AG09309 (cell line): ENCODE data around the gene SYT11.
"Not testable (repeated sequence)": the region's sequence is repeated elsewhere in the genome, so short reads cannot be mapped to it uniquely, and the experiment has no call there.

Experiments used
- DNase-seq: peaks from one replicate; pipeline ENCODE4 v3.0.0-alpha.2; 2010; ENCODE audit warnings: low read depth
- H3K4me3 ChIP-seq: 2 replicates; pipeline ENCODE4 v1.5.1; 2011; ENCODE audit warnings: mild to moderate bottlenecking, low read depth, low read length, moderate library complexity; ENCODE audit not compliant: control insufficient read depth
- TF ChIP-seq, protein P1 (sequence below): IDR thresholded peaks from 2 replicates; pipeline ENCODE4 v1.5.1; 2011; ENCODE audit warnings: mild to moderate bottlenecking, low read depth, low read length, inconsistent platforms; ENCODE audit not compliant: insufficient read depth, control insufficient read depth; ENCODE audit errors: missing control alignments

Gene SYT11

DNA sequence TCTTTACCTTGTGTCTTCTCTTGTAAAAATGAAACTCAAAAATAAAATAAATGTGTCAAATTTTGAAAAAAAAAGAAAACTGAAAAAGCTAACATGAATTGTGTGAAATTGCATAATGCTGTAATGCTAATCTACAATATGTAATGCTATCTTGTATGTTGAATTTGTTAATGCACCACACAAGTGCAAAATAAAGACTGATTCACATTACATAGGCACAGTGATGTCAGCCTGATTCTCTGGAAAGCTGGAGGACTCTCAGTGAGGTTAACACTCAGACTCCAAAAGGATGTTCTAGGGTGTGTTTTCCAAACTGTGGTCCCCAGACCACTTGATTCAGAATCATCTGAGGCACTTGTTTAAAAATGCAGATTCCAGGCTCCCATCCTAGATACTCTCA lies 25.6 kb downstream of the SYT11 start:
- TF ChIP-seq, protein P1, sequence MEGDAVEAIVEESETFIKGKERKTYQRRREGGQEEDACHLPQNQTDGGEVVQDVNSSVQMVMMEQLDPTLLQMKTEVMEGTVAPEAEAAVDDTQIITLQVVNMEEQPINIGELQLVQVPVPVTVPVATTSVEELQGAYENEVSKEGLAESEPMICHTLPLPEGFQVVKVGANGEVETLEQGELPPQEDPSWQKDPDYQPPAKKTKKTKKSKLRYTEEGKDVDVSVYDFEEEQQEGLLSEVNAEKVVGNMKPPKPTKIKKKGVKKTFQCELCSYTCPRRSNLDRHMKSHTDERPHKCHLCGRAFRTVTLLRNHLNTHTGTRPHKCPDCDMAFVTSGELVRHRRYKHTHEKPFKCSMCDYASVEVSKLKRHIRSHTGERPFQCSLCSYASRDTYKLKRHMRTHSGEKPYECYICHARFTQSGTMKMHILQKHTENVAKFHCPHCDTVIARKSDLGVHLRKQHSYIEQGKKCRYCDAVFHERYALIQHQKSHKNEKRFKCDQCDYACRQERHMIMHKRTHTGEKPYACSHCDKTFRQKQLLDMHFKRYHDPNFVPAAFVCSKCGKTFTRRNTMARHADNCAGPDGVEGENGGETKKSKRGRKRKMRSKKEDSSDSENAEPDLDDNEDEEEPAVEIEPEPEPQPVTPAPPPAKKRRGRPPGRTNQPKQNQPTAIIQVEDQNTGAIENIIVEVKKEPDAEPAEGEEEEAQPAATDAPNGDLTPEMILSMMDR = no peak
- no peak overlapping the region for H3K4me3 ChIP-seq
- no peak for DNase-seq

DNA sequence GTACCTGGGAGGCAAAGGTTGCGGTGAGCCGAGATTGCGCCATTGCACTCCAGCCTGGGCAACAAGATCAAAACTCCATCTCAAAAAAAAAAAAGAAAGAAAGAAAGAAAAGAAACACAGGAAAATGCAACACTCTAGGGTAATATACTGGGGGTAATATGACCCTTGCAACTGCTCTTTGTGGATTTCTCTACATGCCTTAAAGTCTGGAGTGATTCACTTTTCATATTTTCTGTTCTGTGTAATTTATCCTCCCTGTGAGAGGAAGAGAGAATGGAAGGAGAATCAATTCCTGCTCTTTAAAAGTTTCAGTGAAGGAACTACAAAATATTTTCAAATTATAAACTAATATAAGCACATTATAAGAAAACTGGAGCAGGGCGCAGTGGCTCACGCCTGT lies 29.1 kb downstream of the SYT11 start:
- DNase-seq = no peak
- TF ChIP-seq, protein P1 = no peak
- H3K4me3 ChIP-seq = no peak overlapping the region

DNA sequence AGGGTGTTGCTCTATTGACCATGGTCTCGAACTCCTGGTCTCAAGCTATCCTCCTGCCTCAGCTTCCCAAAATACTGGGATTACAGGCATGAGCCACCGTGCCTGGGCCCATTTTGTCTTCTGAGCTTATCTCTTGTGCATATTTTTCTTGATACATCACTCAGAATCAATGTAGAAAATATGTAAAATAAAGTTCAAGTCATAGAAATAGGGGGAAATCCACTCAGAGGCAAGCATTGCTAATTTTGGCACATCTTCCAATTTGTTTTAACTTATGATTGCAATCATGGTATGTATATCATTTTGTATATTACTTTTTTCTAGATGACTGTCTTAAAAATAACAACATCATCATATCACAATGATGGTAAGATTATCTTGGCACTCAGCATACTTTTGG lies 30.2 kb downstream of the SYT11 start:
- no peak for DNase-seq
- TF ChIP-seq, protein P1 = no peak
- H3K4me3 ChIP-seq = no peak overlapping the region

DNA sequence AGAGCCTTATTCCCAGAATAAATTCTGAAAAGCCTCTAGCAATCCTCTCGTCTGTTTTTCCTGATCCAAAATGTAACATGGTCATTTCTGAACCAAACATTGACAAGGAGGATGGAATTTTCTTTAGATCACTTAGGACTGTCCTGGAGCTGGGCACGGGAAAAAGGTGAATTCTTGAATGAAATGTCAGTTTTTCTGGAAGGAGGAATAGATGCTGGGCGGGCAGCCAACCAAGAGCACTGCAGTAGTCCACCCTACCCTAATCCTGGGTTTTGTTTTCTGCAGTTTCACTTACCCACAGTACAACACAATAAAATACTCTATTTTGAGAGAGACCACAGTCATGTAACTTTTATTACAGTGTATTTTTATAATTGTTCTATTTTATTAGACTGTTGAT lies 30.9 kb downstream of the SYT11 start:
- TF ChIP-seq, protein P1 = no peak
- no peak overlapping the region for H3K4me3 ChIP-seq
- DNase-seq = no peak

DNA sequence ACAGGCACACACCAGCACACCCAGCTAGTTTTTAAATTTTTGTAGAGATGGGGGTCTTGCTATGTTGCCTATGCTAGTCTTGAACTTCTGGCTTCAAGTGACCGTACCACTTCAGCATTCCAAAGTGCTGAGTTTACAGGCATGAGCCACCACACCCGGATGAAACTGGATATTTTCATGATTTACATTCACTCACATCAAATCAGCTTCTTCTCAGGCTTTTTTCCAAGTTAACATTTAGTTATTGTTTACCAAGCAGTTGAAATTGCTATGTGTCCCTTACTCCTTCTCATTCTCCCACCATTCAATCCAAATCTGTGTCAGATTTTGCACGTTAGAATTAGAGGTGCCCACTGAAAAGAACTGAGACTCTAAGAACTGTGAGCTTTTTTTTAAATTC lies 33.4 kb downstream of the SYT11 start:
- DNase-seq = no peak
- H3K4me3 ChIP-seq = no peak overlapping the region
- TF ChIP-seq, protein P1 = no peak

DNA sequence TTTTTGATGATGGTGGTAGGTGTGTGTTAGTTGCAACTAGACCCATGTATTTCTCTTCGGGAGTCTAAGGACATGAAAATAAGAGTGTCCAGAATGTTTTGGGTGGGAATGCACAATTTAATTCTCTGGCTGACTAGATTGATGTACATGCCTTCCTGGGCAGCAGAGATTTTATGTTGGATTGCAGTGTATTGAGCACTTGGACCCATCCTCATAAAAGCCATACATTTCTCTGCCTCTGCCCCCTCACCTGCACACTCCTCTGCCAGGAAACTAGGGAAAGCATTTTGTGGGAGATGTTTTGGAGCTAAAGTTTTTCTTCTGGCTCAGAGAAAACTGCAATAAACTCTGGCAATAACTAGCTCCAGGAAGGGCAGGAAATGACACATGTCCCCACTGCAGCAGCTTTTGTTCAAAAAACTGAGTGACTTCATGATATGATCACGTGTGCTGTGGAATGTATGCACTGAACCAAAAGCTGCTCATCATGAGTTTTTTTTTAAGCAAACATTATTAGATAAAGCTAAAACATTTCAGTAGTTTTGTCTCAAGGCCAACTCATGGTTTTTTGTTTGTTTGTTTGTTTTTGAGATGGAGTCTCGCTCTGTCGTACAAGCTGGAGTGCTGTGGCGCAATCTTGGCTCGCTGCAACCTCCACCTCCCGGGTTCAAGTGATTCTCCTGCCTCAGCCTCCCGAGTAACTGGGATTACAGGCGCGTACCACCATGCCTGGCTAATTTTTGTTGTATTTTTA lies 34.2 kb downstream of the SYT11 start:
- no peak overlapping the region for H3K4me3 ChIP-seq
- no peak for DNase-seq
- TF ChIP-seq, protein P1 = no peak

DNA sequence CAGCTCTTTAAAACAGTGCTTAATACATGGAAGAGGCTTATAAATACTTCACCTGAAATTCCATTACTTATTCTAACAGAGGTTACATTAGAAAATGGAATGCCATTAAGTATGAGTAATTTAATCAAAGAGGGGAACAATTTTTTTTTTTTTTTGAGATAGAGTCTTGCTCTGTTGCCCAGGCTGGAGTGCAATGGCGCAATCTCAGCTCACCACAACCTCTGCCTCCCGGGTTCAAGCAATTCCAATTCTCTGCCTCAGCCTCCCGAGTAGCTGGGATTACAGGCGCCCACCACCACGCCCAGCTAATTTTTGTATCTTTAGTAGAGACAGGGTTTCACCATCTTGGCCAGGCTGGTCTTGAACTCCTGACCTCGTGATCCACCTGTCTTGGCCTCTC lies 36.2 kb downstream of the SYT11 start:
- not testable (repeated sequence) for DNase-seq, H3K4me3 ChIP-seq

DNA sequence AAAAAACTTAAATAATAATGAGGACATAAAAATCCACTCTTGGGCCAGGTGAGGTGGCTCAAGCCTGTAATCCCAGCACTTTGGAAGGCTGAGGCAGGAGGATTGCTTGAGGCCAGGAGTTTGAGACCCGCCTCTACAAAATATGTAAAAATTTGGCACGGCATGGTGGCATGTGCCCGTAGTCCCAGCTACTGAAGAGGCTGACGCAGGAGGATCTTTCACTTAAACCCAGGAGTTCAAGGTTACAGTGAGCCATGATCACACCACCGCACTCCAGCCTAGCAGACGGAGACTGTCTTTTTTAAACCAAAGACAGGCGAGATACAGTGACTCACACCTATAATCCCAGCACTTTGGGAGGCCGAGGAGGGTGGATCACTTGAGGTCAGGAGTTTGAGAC lies 37.1 kb downstream of the SYT11 start:
- not testable (repeated sequence) for DNase-seq, H3K4me3 ChIP-seq
